HEK293 (cell line): ENCODE results near the gene AKT2.
A peak's percentile ranks its signal among the peaks of the same experiment; 100 is the strongest.

Source experiments
- CTCF ChIA-PET: fragments of 350-600 bp; formaldehyde crosslinking; extraction: SDS; loops from one replicate; lab custom pipeline; 2021; ENCODE audit warnings: antibody characterized with exemption; lab: Yijun Ruan, JAX
- POLR2A ChIA-PET: fragments of 300-600 bp; formaldehyde crosslinking; extraction: SDS; loops from one replicate; lab custom pipeline; 2020; ENCODE audit warnings: antibody characterized with exemption, inconsistent platforms; lab: Yijun Ruan, JAX
- H3K27ac ChIP-seq: fragments of 200-500 bp; sonication (Bioruptor generic); 2 replicates; pipeline ENCODE4 v1.5.1; 2014; ENCODE audit warnings: low read depth, low read length, control low read depth, inconsistent platforms; ENCODE audit errors: extremely low read depth
- H3K36me3 ChIP-seq, 2 experiments: fragments of 200-500 bp in 1 of 2; sonication (Bioruptor generic) in 1 of 2; 1 replicate in 1 of 2; 2 replicates in 1 of 2; pipeline ENCODE4 v1.5.1; 2014 to 2017; ENCODE audit warnings: inconsistent platforms in 2 of 2, low read length in 2 of 2; ENCODE audit not compliant: control insufficient read depth in 2 of 2, insufficient read depth in 1 of 2
- H3K4me1 ChIP-seq: fragments of 200-500 bp; sonication (Bioruptor generic); 2 replicates; pipeline ENCODE4 v1.5.1; 2014; ENCODE audit warnings: mild to moderate bottlenecking, low read length, inconsistent platforms; ENCODE audit not compliant: control insufficient read depth, insufficient read depth
- H3K4me3 ChIP-seq: 2 replicates; pipeline ENCODE4 v1.5.1; 2011; ENCODE audit warnings: low read depth, mild to moderate bottlenecking, control low read depth, low read length, moderate library complexity
- H3K9me3 ChIP-seq: fragments of 200-500 bp; sonication (Bioruptor generic); 2 replicates; pipeline ENCODE4 v1.5.1; 2014; ENCODE audit warnings: low read depth, low read length, inconsistent platforms; ENCODE audit not compliant: control insufficient read depth, insufficient read depth
- ZNF121 ChIP-seq: fragments of 450-650 bp; formaldehyde crosslinking; IDR thresholded peaks from 2 replicates; pipeline ENCODE4 v1.5.1; 2016; ENCODE audit warnings: missing biosample characterization, missing genetic modification characterization
- ZNF155 ChIP-seq: fragments of 450-650 bp; formaldehyde crosslinking; IDR thresholded peaks from 2 replicates; pipeline ENCODE4 v1.5.1; 2016; ENCODE audit warnings: missing biosample characterization, missing genetic modification characterization
- ZNF239 ChIP-seq: fragments of 450-650 bp; formaldehyde crosslinking; IDR thresholded peaks from 2 replicates; pipeline ENCODE4 v1.5.1; 2016; ENCODE audit warnings: missing biosample characterization, missing genetic modification characterization
- ZNF350 ChIP-seq: fragments of 450-650 bp; formaldehyde crosslinking; IDR thresholded peaks from 2 replicates; pipeline ENCODE4 v1.5.0; 2017; ENCODE audit warnings: missing biosample characterization, mild to moderate bottlenecking, missing genetic modification characterization
- ZNF76 ChIP-seq: fragments of 450-650 bp; formaldehyde crosslinking; IDR thresholded peaks from 2 replicates; pipeline ENCODE4; 2016; ENCODE audit warnings: low read depth, missing biosample characterization, missing genetic modification characterization, borderline replicate concordance
- TF ChIP-seq, protein P1 (sequence below): fragments of 450-650 bp; formaldehyde crosslinking; IDR thresholded peaks from 2 replicates; pipeline ENCODE4 v1.5.1; 2016; ENCODE audit warnings: missing biosample characterization, missing genetic modification characterization, borderline replicate concordance

AKT2 gene

DNA sequence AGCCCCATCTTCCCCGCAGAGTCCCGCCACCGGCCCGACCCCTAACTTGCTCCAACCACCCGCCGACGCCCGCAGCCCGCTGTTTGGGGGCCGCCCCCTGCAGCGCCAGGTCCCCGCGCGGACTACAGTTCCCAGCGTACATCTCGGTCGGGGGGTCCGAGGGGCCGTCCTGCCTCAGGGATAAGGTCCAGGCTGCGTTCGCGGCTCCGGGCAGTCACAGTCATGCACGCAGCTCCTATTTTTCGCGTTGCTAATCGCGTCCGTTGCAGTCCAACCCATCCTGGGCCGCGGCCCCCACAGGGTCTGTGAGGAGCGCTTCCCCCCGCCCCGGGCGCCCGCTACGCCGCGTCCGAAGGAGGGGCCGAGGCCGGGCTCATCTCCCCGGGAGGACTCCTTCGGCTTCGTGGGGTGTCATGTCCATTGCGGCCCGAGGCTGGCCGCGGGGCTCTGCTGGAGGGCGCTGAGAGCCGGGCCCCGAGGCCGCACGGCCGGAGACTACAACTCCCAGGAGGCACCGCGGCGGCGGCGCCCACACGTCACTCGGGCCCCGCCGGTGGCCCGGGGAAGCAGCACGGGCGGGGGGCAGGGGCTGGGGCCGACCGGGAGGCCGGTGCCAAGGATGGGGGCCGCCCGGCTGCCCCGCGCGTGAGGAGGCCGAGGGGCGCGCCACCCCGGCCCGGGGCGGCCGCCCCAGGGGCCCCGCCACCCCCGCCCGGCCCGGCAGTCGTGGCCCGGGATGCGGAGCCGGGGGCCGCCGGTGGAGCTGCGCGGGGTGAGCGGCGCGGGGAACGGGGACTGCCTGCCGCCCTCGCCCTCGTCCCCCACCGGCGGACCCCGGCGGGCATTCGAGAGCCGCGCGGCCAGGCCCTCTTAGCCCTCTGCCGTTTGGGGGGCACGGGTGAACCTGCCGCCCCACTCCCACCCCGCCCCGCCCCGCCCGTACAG is 94.0 kb downstream of the AKT2 start, which contains the start of gene MAP3K10 (continued):
- TF ChIP-seq, protein P1, sequence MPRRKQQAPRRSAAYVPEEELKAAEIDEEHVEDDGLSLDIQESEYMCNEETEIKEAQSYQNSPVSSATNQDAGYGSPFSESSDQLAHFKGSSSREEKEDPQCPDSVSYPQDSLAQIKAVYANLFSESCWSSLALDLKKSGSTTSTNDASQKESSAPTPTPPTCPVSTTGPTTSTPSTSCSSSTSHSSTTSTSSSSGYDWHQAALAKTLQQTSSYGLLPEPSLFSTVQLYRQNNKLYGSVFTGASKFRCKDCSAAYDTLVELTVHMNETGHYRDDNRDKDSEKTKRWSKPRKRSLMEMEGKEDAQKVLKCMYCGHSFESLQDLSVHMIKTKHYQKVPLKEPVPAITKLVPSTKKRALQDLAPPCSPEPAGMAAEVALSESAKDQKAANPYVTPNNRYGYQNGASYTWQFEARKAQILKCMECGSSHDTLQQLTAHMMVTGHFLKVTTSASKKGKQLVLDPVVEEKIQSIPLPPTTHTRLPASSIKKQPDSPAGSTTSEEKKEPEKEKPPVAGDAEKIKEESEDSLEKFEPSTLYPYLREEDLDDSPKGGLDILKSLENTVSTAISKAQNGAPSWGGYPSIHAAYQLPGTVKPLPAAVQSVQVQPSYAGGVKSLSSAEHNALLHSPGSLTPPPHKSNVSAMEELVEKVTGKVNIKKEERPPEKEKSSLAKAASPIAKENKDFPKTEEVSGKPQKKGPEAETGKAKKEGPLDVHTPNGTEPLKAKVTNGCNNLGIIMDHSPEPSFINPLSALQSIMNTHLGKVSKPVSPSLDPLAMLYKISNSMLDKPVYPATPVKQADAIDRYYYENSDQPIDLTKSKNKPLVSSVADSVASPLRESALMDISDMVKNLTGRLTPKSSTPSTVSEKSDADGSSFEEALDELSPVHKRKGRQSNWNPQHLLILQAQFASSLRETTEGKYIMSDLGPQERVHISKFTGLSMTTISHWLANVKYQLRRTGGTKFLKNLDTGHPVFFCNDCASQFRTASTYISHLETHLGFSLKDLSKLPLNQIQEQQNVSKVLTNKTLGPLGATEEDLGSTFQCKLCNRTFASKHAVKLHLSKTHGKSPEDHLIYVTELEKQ (tag by site-specific recombination), result no peak; the same call in 1 of the 2 replicates
- TF ChIP-seq ZNF155 (no peak), ZNF76 (tag by site-specific recombination) (peak; percentile 97), ZNF350 (tag by site-specific recombination) (no peak)
- TF ChIP-seq, all 188 proteins: peak for 77

DNA sequence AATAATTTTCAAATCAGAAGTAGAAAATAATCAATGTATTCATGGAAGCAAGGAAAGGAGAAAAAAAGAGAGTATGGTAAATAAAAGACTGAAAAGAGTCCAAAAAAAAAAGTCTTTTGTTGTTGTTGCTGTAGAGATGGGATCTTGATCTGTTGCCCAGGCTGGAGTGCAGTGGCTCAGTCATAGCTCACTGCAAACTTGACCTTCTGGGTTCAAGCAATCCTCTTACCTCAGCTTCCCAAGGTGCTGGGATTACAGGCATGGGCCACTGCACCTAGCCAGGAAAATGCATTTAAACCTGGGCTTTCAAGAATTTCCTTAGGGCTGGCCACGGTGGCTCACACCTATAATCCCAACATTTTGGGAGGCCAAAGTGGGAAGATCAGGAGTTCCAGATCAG is 100.9 kb downstream of the AKT2 start:
- ChIA-PET POLR2A (no interaction called here), CTCF (interaction anchor here (0.6 to 7.3 kb wide), 6 partner anchors 10 to 417 kb away, joined by 3 to 37 read pairs (median 4); no protein-coding TSS in a partner anchor)
- Histone ChIP-seq H3K4me1 (no peaks in the 10 kb centered on the region), H3K9me3 (no peaks in the 10 kb centered on the region), H3K4me3 (no peak overlapping the region), H3K27ac (no peak overlapping the region), H3K36me3 (peaks cover 0 to 6% of the 10 kb centered on the region in 2 experiments; a peak in 1 of 3 replicates)
- TF ChIP-seq ZNF239 (tag by site-specific recombination), result no peak
- TF ChIP-seq ZNF121 (tag by site-specific recombination), result peak; percentile 71
